Measurements from ENCODE around the gene TRIO. TPM values are rescaled to one million over a fixed set of nuclear protein-coding genes. Genes with fewer than 3 reads are reported as not detected.

Gene TRIO
- total and polyA plus RNA-seq, 2 donors (not counting 1 experiment from before 2014, with no cell fraction given), result 134 to 281 TPM

DNA sequence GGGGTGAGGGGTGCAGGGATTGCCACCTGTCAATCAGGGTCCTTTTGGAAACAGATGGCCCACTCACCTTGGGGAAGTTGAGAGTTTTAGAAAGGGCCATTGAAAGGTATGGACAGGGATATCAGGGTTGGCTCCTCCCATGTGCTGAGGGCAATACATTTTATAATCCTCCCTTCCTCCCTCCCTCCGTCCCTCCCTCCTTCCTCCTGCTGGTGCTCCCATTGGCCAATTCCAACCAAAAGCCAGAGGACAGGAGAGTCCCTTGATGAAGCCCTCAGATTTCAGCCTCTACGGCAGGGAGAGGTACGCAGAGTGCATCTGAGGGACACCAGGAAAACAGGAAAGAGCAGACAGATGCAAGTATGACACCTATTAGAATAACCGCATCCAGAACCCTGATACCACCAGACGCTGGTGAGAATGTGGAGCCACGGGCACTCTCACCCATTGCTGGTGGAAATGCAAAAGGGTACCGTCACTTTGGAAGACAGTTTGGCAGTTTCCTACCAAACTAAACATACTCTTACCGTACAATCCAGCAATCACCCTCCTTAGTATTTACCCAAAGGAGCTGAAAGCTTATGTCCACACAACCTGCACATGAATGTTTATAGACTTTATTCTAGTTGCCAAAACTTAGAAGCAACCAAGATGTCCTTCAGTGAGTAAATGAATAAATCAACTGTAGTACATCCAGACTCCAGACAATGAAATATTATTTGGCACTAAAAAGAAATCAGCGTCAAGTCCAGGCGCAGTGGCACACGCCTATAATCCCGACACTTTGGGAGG is 380.3 kb downstream of the TRIO start:
- H3K27me3 ChIP-seq (ENCODE audit: control insufficient read depth, insufficient read depth, low read length), result no peaks in the 10 kb centered on the region
- H3K79me2 ChIP-seq (ENCODE audit: control insufficient read depth, insufficient read depth, low read length), result no peaks in the 10 kb centered on the region
- H3K4me3 ChIP-seq (replicated peaks in 1 of 4; ENCODE audit: control extremely low read depth in 1 of 4, insufficient read depth in 1 of 4, low read depth in 3 of 4, low read length in 4 of 4), result no peak overlapping the region
- no peak overlapping the region for H3K27ac ChIP-seq (ENCODE audit: insufficient read depth, low read length)
- H3K9ac ChIP-seq (ENCODE audit: insufficient read depth, low read length), result no peak overlapping the region
- H4K20me1 ChIP-seq (ENCODE audit: control insufficient read depth, extremely low read depth, insufficient read depth, low read length), result no peaks in the 10 kb centered on the region
- no peak overlapping the region for H3K4me2 ChIP-seq (ENCODE audit: extremely low read depth, insufficient read depth, low read length)
- no peak for DNase-seq (ENCODE audit: low read depth in 2 of 2)
- no peaks in the 10 kb centered on the region for H3K4me1 ChIP-seq (ENCODE audit: control insufficient read depth, extremely low read depth, insufficient read depth, low read length)
- H2AFZ ChIP-seq (ENCODE audit: low read length), result no peak overlapping the region
- no peak for TF ChIP-seq EZH2 (IDR thresholded peaks at IDR 0.05; ENCODE audit: low read length, missing control alignments)
- no peak for TF ChIP-seq CTCF (conservative IDR thresholded peaks at IDR 0.05 in 1 of 2, IDR thresholded peaks at IDR 0.05 in 1 of 2; ENCODE audit: low read depth in 1 of 2, low read length in 2 of 2)
- H3K9me3 ChIP-seq (ENCODE audit: control insufficient read depth, insufficient read depth, low read depth, low read length), result no peaks in the 10 kb centered on the region
- no peaks in the 10 kb centered on the region for H3K36me3 ChIP-seq (ENCODE audit: control insufficient read depth, insufficient read depth, low read length)

- no peaks in the 10 kb centered on the region for H3K9me3 ChIP-seq (ENCODE audit: control insufficient read depth, insufficient read depth, low read depth, low read length)
- H3K9ac ChIP-seq (ENCODE audit: insufficient read depth, low read length), result no peak overlapping the region
- H3K4me3 ChIP-seq (replicated peaks in 1 of 4; ENCODE audit: control extremely low read depth in 1 of 4, insufficient read depth in 1 of 4, low read depth in 3 of 4, low read length in 4 of 4), result no peak overlapping the region
- no peaks in the 10 kb centered on the region for H3K79me2 ChIP-seq (ENCODE audit: control insufficient read depth, insufficient read depth, low read length)
- no peaks in the 10 kb centered on the region for H3K4me1 ChIP-seq (ENCODE audit: control insufficient read depth, extremely low read depth, insufficient read depth, low read length)
- H3K4me2 ChIP-seq (ENCODE audit: extremely low read depth, insufficient read depth, low read length), result no peak overlapping the region
- H3K36me3 ChIP-seq (ENCODE audit: control insufficient read depth, insufficient read depth, low read length), result no peaks in the 10 kb centered on the region
- no peak for DNase-seq (ENCODE audit: low read depth in 2 of 2)
- TF ChIP-seq CTCF (conservative IDR thresholded peaks at IDR 0.05 in 1 of 2, IDR thresholded peaks at IDR 0.05 in 1 of 2; ENCODE audit: low read depth in 1 of 2, low read length in 2 of 2), result no peak
- no peak for TF ChIP-seq EZH2 (IDR thresholded peaks at IDR 0.05; ENCODE audit: low read length, missing control alignments)
- H4K20me1 ChIP-seq (ENCODE audit: control insufficient read depth, extremely low read depth, insufficient read depth, low read length), result no peaks in the 10 kb centered on the region
- H3K27me3 ChIP-seq (ENCODE audit: control insufficient read depth, insufficient read depth, low read length), result no peaks in the 10 kb centered on the region
- no peak overlapping the region for H2AFZ ChIP-seq (ENCODE audit: low read length)
- H3K27ac ChIP-seq (ENCODE audit: insufficient read depth, low read length), result no peak overlapping the region
Measured at GRCh38 chr5:14525397-14525796, 382.3 kb downstream of the TRIO start.

DNA sequence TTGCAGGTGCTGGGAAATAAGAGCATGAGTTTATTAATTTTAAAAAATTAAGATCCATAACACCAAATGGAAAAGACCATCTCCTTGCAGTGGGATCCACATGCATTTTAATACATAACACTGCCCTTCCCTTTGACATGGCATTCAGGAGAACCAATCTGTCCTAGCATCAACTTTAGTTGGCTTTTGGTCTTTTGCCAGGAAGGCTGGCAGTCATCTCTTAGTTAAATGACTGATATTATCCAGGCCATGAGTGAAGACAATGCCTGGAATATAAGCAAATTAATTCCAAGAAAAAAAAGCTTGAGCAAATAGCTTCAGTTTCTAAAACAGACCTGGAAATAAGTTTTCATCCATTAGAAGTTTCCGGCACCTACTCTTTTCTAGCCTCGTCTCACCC is 383.4 kb downstream of the TRIO start:
- DNase-seq (ENCODE audit: low read depth in 2 of 2), result no peak
- no peak overlapping the region for H2AFZ ChIP-seq (ENCODE audit: low read length)
- TF ChIP-seq EZH2 (IDR thresholded peaks at IDR 0.05; ENCODE audit: low read length, missing control alignments) (no peak), CTCF (conservative IDR thresholded peaks at IDR 0.05 in 1 of 2, IDR thresholded peaks at IDR 0.05 in 1 of 2; ENCODE audit: low read depth in 1 of 2, low read length in 2 of 2) (no peak)

More for the DNA sequence above, 383.4 kb downstream of the TRIO start:
- H3K27ac ChIP-seq (ENCODE audit: insufficient read depth, low read length), result no peak overlapping the region
- H3K9ac ChIP-seq (ENCODE audit: insufficient read depth, low read length), result no peak overlapping the region
- no peak overlapping the region for H3K4me3 ChIP-seq (replicated peaks in 1 of 4; ENCODE audit: control extremely low read depth in 1 of 4, insufficient read depth in 1 of 4, low read depth in 3 of 4, low read length in 4 of 4)
- no peaks in the 10 kb centered on the region for H3K9me3 ChIP-seq (ENCODE audit: control insufficient read depth, insufficient read depth, low read depth, low read length)
- no peaks in the 10 kb centered on the region for H3K79me2 ChIP-seq (ENCODE audit: control insufficient read depth, insufficient read depth, low read length)
- no peaks in the 10 kb centered on the region for H3K4me1 ChIP-seq (ENCODE audit: control insufficient read depth, extremely low read depth, insufficient read depth, low read length)
- H3K36me3 ChIP-seq (ENCODE audit: control insufficient read depth, insufficient read depth, low read length), result no peaks in the 10 kb centered on the region
- H3K4me2 ChIP-seq (ENCODE audit: extremely low read depth, insufficient read depth, low read length), result no peak overlapping the region
- no peaks in the 10 kb centered on the region for H4K20me1 ChIP-seq (ENCODE audit: control insufficient read depth, extremely low read depth, insufficient read depth, low read length)
- no peaks in the 10 kb centered on the region for H3K27me3 ChIP-seq (ENCODE audit: control insufficient read depth, insufficient read depth, low read length)
